Endodermal cell (in vitro differentiated cells): ENCODE measurements around the gene KAZN. TPM values are rescaled to one million over a fixed set of nuclear protein-coding genes. Genes with fewer than 3 reads are reported as not detected.

Source experiments
- DNase-seq: peaks from one replicate; pipeline ENCODE4 v3.0.0-alpha.2; 2017
- H3K27ac ChIP-seq: 2 replicates; pipeline ENCODE4 v1.5.1; 2013; ENCODE audit warnings: mild to moderate bottlenecking, low read depth, low read length, moderate library complexity
- H3K27me3 ChIP-seq: 2 replicates; pipeline ENCODE4 v1.6.1; 2013; ENCODE audit warnings: mild to moderate bottlenecking, low read length, moderate library complexity; ENCODE audit not compliant: insufficient read depth, control insufficient read depth, poor library complexity, severe bottlenecking
- H3K36me3 ChIP-seq: 2 replicates; pipeline ENCODE4 v1.7.0; 2013; ENCODE audit warnings: mild to moderate bottlenecking, low read length, moderate library complexity; ENCODE audit not compliant: control insufficient read depth, insufficient read depth
- H3K4me1 ChIP-seq: one replicate; pipeline ENCODE4 v1.7.0; 2013; ENCODE audit warnings: low read length; ENCODE audit not compliant: control insufficient read depth, insufficient read depth
- H3K4me3 ChIP-seq: 2 replicates; pipeline ENCODE4 v1.5.1; 2013; ENCODE audit warnings: mild to moderate bottlenecking, low read length, moderate library complexity
- H3K9ac ChIP-seq: 2 replicates; pipeline ENCODE4 v1.6.1; 2013; ENCODE audit warnings: mild to moderate bottlenecking, low read length, moderate library complexity; ENCODE audit not compliant: poor library complexity, severe bottlenecking; ENCODE audit errors: extremely low read depth
- H3K9me3 ChIP-seq: 2 replicates; pipeline ENCODE4 v1.6.1; 2013; ENCODE audit warnings: mild to moderate bottlenecking, low read length, moderate library complexity; ENCODE audit not compliant: control insufficient read depth
- H3K27ac Mint-ChIP-seq: 2 replicates; pipeline ENCODE4 v1.8.0; 2020; ENCODE audit warnings: mixed read lengths
- H3K27me3 Mint-ChIP-seq: 2 replicates; pipeline ENCODE4 v1.8.0; 2021; ENCODE audit warnings: mild to moderate bottlenecking, mixed read lengths; ENCODE audit not compliant: insufficient read depth
- H3K36me3 Mint-ChIP-seq: 2 replicates; pipeline ENCODE4 v1.8.0; 2020; ENCODE audit warnings: low read depth, mixed read lengths
- H3K4me1 Mint-ChIP-seq: 2 replicates; pipeline ENCODE4 v1.8.0; 2020; ENCODE audit warnings: mixed read lengths
- H3K4me3 Mint-ChIP-seq: 2 replicates; pipeline ENCODE4 v1.8.0; 2020; ENCODE audit warnings: mild to moderate bottlenecking, moderate library complexity, mixed read lengths
- H3K9me3 Mint-ChIP-seq: 2 replicates; pipeline ENCODE4 v1.8.0; 2020; ENCODE audit warnings: mild to moderate bottlenecking, mixed read lengths
- WGBS, 2 experiments: methylation state at CpG; one replicate each; pipeline versions ENCODE4 v1.1.5 to v1.1.7; 2013; ENCODE audit warnings: missing lambda C conversion rate in 2 of 2, mixed read lengths in 1 of 2; ENCODE audit not compliant: insufficient coverage in 1 of 2, insufficient read length in 1 of 2; 5-methylcytosine and 5-hydroxymethylcytosine counted together
- total RNA-seq, 2 donors: library from RNA; stranded (reverse); fragmentation: NEBNext Ultra II Directional in 1 of 2; extraction: Animal tissue kit (Norgen Biotek cat#: 25700) in 1 of 2; gene quantifications; 2 replicates in 1 of 2; 3 replicates in 1 of 2; pipeline ENCODE4 v1.2.1, GENCODE V29; 2021
- TF ChIP-seq, protein P1 (sequence below): fragments of 200-600 bp; sonication (generic); conservative IDR thresholded peaks from 2 replicates; pipeline ENCODE4 v1.5.0; 2021; ENCODE audit warnings: antibody characterized with exemption, mild to moderate bottlenecking

The KAZN gene
- total RNA-seq, 2 donors from 2014 or later: 12.4 to 13.9 TPM

DNA sequence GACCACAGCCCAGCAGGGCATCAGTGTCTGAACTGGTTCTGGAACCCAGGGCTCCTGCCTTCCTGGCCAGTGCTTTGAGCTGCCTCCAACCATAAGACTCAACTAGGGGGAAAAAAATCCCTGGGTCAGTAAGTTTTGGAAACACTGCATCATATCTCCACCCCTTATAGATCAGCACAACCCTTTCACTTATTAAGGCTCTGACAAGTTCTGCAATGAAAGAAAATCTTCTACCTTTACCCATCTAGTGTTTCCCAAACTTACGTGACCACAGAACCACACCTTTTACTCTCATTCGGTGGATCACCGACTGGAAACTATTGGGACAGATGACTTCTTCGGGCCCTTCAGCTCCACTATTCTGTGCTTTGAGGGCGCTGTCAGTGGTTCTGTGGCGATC lies 476.7 kb downstream of the KAZN start:
- Mint-ChIP-seq H3K27me3 (peaks cover 2% of the 10 kb centered on the region), H3K36me3 (no peaks in the 10 kb centered on the region), H3K4me3 (no peak overlapping the region), H3K9me3 (no peaks in the 10 kb centered on the region), H3K4me1 (no peaks in the 10 kb centered on the region), H3K27ac (no peak overlapping the region)
- Histone ChIP-seq H3K27me3 (no peaks in the 10 kb centered on the region), H3K4me3 (no peak overlapping the region), H3K36me3 (no peaks in the 10 kb centered on the region), H3K27ac (no peak overlapping the region), H3K9me3 (no peaks in the 10 kb centered on the region), H3K4me1 (no peaks in the 10 kb centered on the region), H3K9ac (no peak overlapping the region)
- TF ChIP-seq, protein P1, sequence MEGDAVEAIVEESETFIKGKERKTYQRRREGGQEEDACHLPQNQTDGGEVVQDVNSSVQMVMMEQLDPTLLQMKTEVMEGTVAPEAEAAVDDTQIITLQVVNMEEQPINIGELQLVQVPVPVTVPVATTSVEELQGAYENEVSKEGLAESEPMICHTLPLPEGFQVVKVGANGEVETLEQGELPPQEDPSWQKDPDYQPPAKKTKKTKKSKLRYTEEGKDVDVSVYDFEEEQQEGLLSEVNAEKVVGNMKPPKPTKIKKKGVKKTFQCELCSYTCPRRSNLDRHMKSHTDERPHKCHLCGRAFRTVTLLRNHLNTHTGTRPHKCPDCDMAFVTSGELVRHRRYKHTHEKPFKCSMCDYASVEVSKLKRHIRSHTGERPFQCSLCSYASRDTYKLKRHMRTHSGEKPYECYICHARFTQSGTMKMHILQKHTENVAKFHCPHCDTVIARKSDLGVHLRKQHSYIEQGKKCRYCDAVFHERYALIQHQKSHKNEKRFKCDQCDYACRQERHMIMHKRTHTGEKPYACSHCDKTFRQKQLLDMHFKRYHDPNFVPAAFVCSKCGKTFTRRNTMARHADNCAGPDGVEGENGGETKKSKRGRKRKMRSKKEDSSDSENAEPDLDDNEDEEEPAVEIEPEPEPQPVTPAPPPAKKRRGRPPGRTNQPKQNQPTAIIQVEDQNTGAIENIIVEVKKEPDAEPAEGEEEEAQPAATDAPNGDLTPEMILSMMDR: no peak
- 96 to 99% methylated on average over 6 of the region's 6 CpGs for WGBS, 2 experiments
- DNase-seq: no peak

DNA sequence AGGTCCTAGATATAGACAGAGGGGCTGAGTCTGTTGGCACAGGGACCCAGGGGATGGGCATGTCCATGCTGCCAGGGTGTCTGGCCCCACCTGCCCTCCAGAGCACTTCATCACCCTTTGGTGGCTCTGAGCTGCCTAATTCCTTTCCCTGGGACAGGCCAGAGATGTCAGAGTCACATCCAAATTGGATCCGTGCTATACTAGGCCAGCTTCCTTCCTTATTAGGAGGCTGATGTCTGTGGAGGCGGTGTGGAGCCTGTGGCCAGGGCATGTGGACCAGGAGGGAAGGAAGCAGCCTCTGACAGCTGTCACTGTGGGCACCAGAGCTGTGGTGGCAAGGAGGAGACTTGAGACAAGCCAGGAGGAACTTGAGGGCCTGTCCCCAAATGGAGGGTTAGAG lies 477.3 kb downstream of the KAZN start:
- H3K9ac ChIP-seq: no peak overlapping the region
- no peaks in the 10 kb centered on the region for H3K4me1 ChIP-seq
- H3K4me1 Mint-ChIP-seq: no peaks in the 10 kb centered on the region

DNA sequence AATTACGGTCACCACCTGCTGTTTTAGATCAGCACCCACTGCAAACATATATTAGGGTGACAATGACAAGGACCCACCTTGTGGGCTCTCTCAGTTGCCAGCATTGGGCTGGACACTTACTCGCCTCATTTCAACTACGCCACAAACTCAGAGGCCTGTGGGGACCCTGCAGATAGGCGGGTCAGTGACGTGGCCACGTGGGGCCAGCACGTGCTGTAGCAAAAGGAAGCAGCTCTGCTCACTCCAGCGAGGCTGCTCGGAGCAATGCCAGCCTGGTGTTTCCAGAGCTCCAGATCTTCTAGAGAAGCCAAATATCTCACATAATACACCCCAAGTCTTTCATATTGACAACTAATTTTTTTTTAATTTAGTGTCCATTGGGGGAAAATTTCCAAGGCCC lies 478.3 kb downstream of the KAZN start:
- H3K4me3 ChIP-seq: no peak overlapping the region
- no peak overlapping the region for H3K27ac Mint-ChIP-seq
- H3K9me3 ChIP-seq: no peaks in the 10 kb centered on the region
- H3K9me3 Mint-ChIP-seq: no peaks in the 10 kb centered on the region
- no peak overlapping the region for H3K9ac ChIP-seq
- no peaks in the 10 kb centered on the region for H3K36me3 ChIP-seq
- H3K36me3 Mint-ChIP-seq: no peaks in the 10 kb centered on the region
- H3K27me3 ChIP-seq: no peaks in the 10 kb centered on the region
- TF ChIP-seq, protein P1: no peak
- H3K4me3 Mint-ChIP-seq: no peak overlapping the region
- no peak overlapping the region for H3K27ac ChIP-seq
- WGBS, 2 experiments: 94 to 97% methylated on average over 5 to 9 of the region's 9 CpGs
- peaks cover 2% of the 10 kb centered on the region for H3K27me3 Mint-ChIP-seq
- H3K4me1 ChIP-seq: no peaks in the 10 kb centered on the region
- DNase-seq: no peak
- no peaks in the 10 kb centered on the region for H3K4me1 Mint-ChIP-seq

More for the DNA sequence above, 477.3 kb downstream of the KAZN start:
- Mint-ChIP-seq H3K4me3 (no peak overlapping the region), H3K9me3 (no peaks in the 10 kb centered on the region), H3K36me3 (no peaks in the 10 kb centered on the region), H3K27ac (no peak overlapping the region), H3K27me3 (peaks cover 2% of the 10 kb centered on the region)
- DNase-seq: no peak
- Histone ChIP-seq H3K4me3 (no peak overlapping the region), H3K27ac (no peak overlapping the region), H3K27me3 (no peaks in the 10 kb centered on the region), H3K9me3 (no peaks in the 10 kb centered on the region), H3K36me3 (no peaks in the 10 kb centered on the region)
- TF ChIP-seq, protein P1: no peak
- 95 to 97% methylated on average over 2 of the region's 2 CpGs for WGBS, 2 experiments
